ENCODE measurements around the gene RFFL. TPM values are rescaled to one million over a fixed set of nuclear protein-coding genes. Genes with fewer than 3 reads are reported as not detected.

RFFL gene
- total and polyA plus RNA-seq, 9 of the 15 experiments (the other 6 are each of a cell fraction or from before 2014, with no cell fraction given), result 3.4 to 18.1 (median 12.8) TPM

DNA sequence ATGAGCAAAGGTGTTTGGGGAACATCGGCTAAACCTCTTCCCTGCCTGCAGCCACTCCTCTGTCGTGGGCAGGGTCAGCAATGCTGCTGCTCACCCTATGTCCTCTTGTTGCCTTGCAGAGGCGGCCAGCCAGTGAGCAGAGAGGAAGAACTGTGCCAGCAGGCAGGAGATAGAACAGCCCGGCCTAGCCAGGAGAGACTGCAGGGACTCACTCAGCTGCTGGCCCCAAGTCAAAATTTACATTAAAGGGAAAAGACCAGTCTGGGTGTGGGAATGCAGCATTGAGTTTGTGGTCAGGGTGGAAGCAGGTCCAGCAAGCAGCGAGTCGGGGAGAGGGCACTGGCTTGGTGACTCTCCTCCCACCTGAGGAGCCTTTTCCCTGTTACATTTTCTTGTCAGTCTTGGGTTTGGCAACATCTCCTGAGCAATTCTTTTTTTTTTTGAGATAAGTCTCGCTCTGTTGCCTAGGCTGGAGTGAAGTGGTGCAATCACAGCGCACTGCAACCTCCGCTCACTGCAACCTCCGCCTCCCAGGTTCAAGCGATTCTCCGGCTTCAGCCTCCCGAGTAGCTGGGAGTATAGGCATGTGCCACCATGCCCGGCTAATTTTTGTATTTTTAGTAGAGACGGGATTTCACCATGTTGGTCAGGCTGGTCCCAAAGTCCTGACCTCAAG lies 60.5 kb downstream of the RFFL start:
- intact Hi-C loops (cut with micrococcal nuclease) (no loop called here), in situ Hi-C loops (cut with MboI) (no loop called here)
- H2AFZ ChIP-seq (ENCODE audit: low read depth, low read length), result no peak overlapping the region
- H3K27ac ChIP-seq (ENCODE audit: extremely low read depth, low read depth, low read length), result no peak overlapping the region
- H3K36me3 ChIP-seq (ENCODE audit: control insufficient read depth, insufficient read depth, low read length), result peaks cover 86% of the 10 kb centered on the region
- no peaks in the 10 kb centered on the region for H3K27me3 ChIP-seq (ENCODE audit: control insufficient read depth in 2 of 2, insufficient read depth in 2 of 2, low read length in 2 of 2)
- no TSS peak for BruUV-seq (replicated peaks)
- H3K9me3 ChIP-seq (replicated peaks; ENCODE audit: control insufficient read depth, insufficient read depth, low read depth, low read length), result no peaks in the 10 kb centered on the region
- no peaks in the 10 kb centered on the region for H4K20me1 ChIP-seq (replicated peaks; ENCODE audit: control insufficient read depth, insufficient read depth, low read length)
- DNase-seq (ENCODE audit: extremely low read depth in 1 of 4, low spot score in 3 of 4), result no peak
- ChIA-PET POLR2A (no interaction called here), CTCF (ENCODE audit: low intra/inter-chr PET ratio) (no interaction called here)
- H3K4me3 ChIP-seq, result no peak overlapping the region
- WGBS (ENCODE audit: insufficient coverage, low coverage, missing lambda C conversion rate), result 93% methylated on average over 12 of the region's 15 CpGs
- no peak overlapping the region for H3K4me2 ChIP-seq (ENCODE audit: insufficient read depth, low read length)
- H3K9ac ChIP-seq (ENCODE audit: insufficient read depth in 1 of 2, low read depth in 2 of 2, low read length in 2 of 2), result no peak overlapping the region
- peaks cover 3 to 11% of the 10 kb centered on the region in 2 experiments; a peak in 3 of 5 replicates for H3K4me1 ChIP-seq (replicated peaks in 1 of 2; ENCODE audit: control insufficient read depth in 2 of 2, insufficient read depth in 2 of 2, low read length in 2 of 2)
- no peak for ATAC-seq
- no peaks in the 10 kb centered on the region for H3K9me1 ChIP-seq (ENCODE audit: control insufficient read depth, insufficient read depth, low read length)
- no peak for FAIRE-seq
- no peaks in the 10 kb centered on the region for H3K79me2 ChIP-seq (ENCODE audit: control insufficient read depth, insufficient read depth, low read length)
- no peak for TF ChIP-seq CBFA2T3 (IDR thresholded peaks at IDR 0.05)
- no peak for TF ChIP-seq ZNF146 (CRISPR knock-in tag; IDR thresholded peaks at IDR 0.05; ENCODE audit: unreplicated experiment)
- 0 out of 2 replicates have a peak, but pooled peaks have one; percentile 12 for TF ChIP-seq POLR2G (IDR thresholded peaks at IDR 0.05; ENCODE audit: low read depth, low read length)
- TF ChIP-seq, protein P1, sequence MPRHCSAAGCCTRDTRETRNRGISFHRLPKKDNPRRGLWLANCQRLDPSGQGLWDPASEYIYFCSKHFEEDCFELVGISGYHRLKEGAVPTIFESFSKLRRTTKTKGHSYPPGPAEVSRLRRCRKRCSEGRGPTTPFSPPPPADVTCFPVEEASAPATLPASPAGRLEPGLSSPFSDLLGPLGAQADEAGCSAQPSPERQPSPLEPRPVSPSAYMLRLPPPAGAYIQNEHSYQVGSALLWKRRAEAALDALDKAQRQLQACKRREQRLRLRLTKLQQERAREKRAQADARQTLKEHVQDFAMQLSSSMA (CRISPR knock-in tag; IDR thresholded peaks at IDR 0.05), result no peak
- TF ChIP-seq, protein P2, sequence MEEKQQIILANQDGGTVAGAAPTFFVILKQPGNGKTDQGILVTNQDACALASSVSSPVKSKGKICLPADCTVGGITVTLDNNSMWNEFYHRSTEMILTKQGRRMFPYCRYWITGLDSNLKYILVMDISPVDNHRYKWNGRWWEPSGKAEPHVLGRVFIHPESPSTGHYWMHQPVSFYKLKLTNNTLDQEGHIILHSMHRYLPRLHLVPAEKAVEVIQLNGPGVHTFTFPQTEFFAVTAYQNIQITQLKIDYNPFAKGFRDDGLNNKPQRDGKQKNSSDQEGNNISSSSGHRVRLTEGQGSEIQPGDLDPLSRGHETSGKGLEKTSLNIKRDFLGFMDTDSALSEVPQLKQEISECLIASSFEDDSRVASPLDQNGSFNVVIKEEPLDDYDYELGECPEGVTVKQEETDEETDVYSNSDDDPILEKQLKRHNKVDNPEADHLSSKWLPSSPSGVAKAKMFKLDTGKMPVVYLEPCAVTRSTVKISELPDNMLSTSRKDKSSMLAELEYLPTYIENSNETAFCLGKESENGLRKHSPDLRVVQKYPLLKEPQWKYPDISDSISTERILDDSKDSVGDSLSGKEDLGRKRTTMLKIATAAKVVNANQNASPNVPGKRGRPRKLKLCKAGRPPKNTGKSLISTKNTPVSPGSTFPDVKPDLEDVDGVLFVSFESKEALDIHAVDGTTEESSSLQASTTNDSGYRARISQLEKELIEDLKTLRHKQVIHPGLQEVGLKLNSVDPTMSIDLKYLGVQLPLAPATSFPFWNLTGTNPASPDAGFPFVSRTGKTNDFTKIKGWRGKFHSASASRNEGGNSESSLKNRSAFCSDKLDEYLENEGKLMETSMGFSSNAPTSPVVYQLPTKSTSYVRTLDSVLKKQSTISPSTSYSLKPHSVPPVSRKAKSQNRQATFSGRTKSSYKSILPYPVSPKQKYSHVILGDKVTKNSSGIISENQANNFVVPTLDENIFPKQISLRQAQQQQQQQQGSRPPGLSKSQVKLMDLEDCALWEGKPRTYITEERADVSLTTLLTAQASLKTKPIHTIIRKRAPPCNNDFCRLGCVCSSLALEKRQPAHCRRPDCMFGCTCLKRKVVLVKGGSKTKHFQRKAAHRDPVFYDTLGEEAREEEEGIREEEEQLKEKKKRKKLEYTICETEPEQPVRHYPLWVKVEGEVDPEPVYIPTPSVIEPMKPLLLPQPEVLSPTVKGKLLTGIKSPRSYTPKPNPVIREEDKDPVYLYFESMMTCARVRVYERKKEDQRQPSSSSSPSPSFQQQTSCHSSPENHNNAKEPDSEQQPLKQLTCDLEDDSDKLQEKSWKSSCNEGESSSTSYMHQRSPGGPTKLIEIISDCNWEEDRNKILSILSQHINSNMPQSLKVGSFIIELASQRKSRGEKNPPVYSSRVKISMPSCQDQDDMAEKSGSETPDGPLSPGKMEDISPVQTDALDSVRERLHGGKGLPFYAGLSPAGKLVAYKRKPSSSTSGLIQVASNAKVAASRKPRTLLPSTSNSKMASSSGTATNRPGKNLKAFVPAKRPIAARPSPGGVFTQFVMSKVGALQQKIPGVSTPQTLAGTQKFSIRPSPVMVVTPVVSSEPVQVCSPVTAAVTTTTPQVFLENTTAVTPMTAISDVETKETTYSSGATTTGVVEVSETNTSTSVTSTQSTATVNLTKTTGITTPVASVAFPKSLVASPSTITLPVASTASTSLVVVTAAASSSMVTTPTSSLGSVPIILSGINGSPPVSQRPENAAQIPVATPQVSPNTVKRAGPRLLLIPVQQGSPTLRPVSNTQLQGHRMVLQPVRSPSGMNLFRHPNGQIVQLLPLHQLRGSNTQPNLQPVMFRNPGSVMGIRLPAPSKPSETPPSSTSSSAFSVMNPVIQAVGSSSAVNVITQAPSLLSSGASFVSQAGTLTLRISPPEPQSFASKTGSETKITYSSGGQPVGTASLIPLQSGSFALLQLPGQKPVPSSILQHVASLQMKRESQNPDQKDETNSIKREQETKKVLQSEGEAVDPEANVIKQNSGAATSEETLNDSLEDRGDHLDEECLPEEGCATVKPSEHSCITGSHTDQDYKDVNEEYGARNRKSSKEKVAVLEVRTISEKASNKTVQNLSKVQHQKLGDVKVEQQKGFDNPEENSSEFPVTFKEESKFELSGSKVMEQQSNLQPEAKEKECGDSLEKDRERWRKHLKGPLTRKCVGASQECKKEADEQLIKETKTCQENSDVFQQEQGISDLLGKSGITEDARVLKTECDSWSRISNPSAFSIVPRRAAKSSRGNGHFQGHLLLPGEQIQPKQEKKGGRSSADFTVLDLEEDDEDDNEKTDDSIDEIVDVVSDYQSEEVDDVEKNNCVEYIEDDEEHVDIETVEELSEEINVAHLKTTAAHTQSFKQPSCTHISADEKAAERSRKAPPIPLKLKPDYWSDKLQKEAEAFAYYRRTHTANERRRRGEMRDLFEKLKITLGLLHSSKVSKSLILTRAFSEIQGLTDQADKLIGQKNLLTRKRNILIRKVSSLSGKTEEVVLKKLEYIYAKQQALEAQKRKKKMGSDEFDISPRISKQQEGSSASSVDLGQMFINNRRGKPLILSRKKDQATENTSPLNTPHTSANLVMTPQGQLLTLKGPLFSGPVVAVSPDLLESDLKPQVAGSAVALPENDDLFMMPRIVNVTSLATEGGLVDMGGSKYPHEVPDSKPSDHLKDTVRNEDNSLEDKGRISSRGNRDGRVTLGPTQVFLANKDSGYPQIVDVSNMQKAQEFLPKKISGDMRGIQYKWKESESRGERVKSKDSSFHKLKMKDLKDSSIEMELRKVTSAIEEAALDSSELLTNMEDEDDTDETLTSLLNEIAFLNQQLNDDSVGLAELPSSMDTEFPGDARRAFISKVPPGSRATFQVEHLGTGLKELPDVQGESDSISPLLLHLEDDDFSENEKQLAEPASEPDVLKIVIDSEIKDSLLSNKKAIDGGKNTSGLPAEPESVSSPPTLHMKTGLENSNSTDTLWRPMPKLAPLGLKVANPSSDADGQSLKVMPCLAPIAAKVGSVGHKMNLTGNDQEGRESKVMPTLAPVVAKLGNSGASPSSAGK (IDR thresholded peaks at IDR 0.05), result no peak
- no peak for TF ChIP-seq ZMIZ1 (IDR thresholded peaks at IDR 0.05; ENCODE audit: low read depth in 2 of 2, low read length in 2 of 2)

Data from K562 (cell line).